ENCODE data around the gene PHPT1. TPM values are rescaled to one million over a fixed set of nuclear protein-coding genes. Genes with fewer than 3 reads are reported as not detected.

The PHPT1 gene
- total and polyA plus RNA-seq, 11 donors, result 225 to 717 (median 266) TPM

GRCh38 chr9:136803551-136804508 is 45.4 kb upstream of the PHPT1 start:
- H3K4me3 ChIP-seq, result no peak overlapping the region
- DNase-seq (no peak), ATAC-seq (no peak)
- H3K9me3 ChIP-seq, result no peaks in the 10 kb centered on the region
- no peak for TF ChIP-seq POLR2A (IDR thresholded peaks at IDR 0.05)
- TF ChIP-seq, protein P1, sequence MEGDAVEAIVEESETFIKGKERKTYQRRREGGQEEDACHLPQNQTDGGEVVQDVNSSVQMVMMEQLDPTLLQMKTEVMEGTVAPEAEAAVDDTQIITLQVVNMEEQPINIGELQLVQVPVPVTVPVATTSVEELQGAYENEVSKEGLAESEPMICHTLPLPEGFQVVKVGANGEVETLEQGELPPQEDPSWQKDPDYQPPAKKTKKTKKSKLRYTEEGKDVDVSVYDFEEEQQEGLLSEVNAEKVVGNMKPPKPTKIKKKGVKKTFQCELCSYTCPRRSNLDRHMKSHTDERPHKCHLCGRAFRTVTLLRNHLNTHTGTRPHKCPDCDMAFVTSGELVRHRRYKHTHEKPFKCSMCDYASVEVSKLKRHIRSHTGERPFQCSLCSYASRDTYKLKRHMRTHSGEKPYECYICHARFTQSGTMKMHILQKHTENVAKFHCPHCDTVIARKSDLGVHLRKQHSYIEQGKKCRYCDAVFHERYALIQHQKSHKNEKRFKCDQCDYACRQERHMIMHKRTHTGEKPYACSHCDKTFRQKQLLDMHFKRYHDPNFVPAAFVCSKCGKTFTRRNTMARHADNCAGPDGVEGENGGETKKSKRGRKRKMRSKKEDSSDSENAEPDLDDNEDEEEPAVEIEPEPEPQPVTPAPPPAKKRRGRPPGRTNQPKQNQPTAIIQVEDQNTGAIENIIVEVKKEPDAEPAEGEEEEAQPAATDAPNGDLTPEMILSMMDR (IDR thresholded peaks at IDR 0.05), result no peak
- peaks cover 10 to 45% (median 28%) of the 10 kb centered on the region in 12 donors for H3K4me1 ChIP-seq
- 93 to 97% (median 96%) methylated on average over 22 of the region's 22 CpGs for WGBS, 4 donors
- H3K27ac ChIP-seq, result no peak overlapping the region
- peaks cover 4 to 38% (median 12%) of the 10 kb centered on the region in 9 donors for H3K27me3 ChIP-seq
- peaks cover 0 to 3% (median 0%) of the 10 kb centered on the region in 9 donors for H3K36me3 ChIP-seq
- intact Hi-C loops (cut with DNase I), result loop anchor here in 1 of 10 donors (5.0 kb wide), 1 partner anchor 33 kb away; no protein-coding TSS in a partner anchor

DNA sequence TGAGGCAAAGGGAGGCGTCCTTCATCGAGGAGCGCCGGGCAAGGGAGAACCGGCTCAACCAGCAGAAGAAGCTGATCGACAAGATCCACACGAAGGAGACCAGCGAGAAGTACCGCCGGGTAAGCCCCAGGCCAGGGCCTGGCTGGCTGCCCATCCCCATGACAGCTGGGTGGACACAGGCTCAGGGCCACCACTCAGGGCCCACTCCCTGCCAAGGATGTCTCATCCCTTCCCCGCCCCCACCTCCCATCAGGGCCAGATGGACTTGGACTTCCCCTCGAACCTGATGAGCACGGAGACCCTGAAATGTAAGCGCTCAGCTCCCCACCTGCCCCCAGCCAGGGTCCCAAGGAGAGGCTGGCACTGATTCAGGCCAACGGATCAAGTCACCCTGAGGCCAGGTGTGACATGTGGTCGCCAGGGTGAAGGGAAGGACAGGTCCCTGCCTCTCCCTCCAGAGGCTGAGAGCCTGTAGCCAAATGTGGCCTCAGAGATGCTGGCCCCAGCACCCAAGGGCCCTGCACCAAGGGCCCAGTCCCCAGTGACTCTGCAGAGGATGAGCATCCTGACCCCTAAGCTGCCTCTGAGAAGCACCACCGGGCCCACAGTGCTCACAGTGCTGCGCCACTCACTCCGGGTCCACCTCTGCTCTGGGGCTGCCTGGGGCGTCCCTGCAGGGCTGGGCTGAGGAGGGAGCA is 44.6 kb upstream of the PHPT1 start:
- DNase-seq, result no peak
- TF ChIP-seq, protein P1 (IDR thresholded peaks at IDR 0.05), result no peak
- TF ChIP-seq POLR2A (IDR thresholded peaks at IDR 0.05), result no peak
- peaks cover 0 to 29% (median 8%) of the 10 kb centered on the region in 9 donors for H3K27me3 ChIP-seq
- H3K36me3 ChIP-seq, result peaks cover 0 to 4% (median 2%) of the 10 kb centered on the region in 9 donors
- peaks cover 15 to 47% (median 33%) of the 10 kb centered on the region in 12 donors for H3K4me1 ChIP-seq
- H3K9me3 ChIP-seq, result no peaks in the 10 kb centered on the region
- H3K27ac ChIP-seq, result no peak overlapping the region
- H3K4me3 ChIP-seq, result no peak overlapping the region
- intact Hi-C loops (cut with DNase I), result loop anchor here in 1 of 10 donors (5.0 kb wide), 1 partner anchor 33 kb away; no protein-coding TSS in a partner anchor
- ATAC-seq, result no peak
- WGBS, 4 donors, result 93 to 95% (median 94%) methylated on average over 15 to 20 of the region's 20 CpGs

GRCh38 chr9:136805207-136805740 is 43.9 kb upstream of the PHPT1 start:
- Histone ChIP-seq H3K27me3 (peaks cover 0 to 23% (median 8%) of the 10 kb centered on the region in 9 donors), H3K9me3 (no peaks in the 10 kb centered on the region), H3K4me1 (peaks cover 13 to 47% (median 33%) of the 10 kb centered on the region in 12 donors), H3K36me3 (peaks cover 0 to 10% (median 5%) of the 10 kb centered on the region in 9 donors), H3K4me3 (no peak overlapping the region), H3K27ac (no peak overlapping the region)
- DNase-seq (no peak), ATAC-seq (no peak)
- TF ChIP-seq, protein P1 (IDR thresholded peaks at IDR 0.05), result no peak
- no peak for TF ChIP-seq POLR2A (IDR thresholded peaks at IDR 0.05)
- intact Hi-C loops (cut with DNase I), result no loop called here
- WGBS, 4 donors, result 83 to 93% (median 91%) methylated on average over 12 of the region's 12 CpGs
